ENCODE measurements around the gene COCH. TPM values are rescaled to one million over a fixed set of nuclear protein-coding genes. Genes with fewer than 3 reads are reported as not detected.

Gene COCH
- total and polyA plus RNA-seq, 10 of the 15 experiments (the other 5 are each of a cell fraction or from before 2014, with no cell fraction given) = 1.8 to 8.3 (median 5.1) TPM

GRCh38 chr14:30864934-30865333 is 9.4 kb upstream of the COCH start (continued):
- TF ChIP-seq DPF2 (IDR thresholded peaks at IDR 0.05) = no peak
- TF ChIP-seq CUX1 (IDR thresholded peaks at IDR 0.05; ENCODE audit: insufficient replicate concordance, low read depth, low read length) = no peak
- TF ChIP-seq HDAC6 (IDR thresholded peaks at IDR 0.05; ENCODE audit: unreplicated experiment) = no peak
- TF ChIP-seq IKZF1 (conservative IDR thresholded peaks at IDR 0.05) = no peak
- no peak for TF ChIP-seq RELB (IDR thresholded peaks at IDR 0.05; ENCODE audit: low read depth)

GRCh38 chr14:30868736-30869135 is 5.6 kb upstream of the COCH start:
- no peaks in the 10 kb centered on the region for H4K20me1 ChIP-seq (ENCODE audit: control insufficient read depth, insufficient read depth)
- BruUV-seq (replicated peaks) = no TSS peak

More at GRCh38 chr14:30868736-30869135, 5.6 kb upstream of the COCH start:
- Histone ChIP-seq H3K4me3 (no peak overlapping the region), H3K9me3 (replicated peaks; ENCODE audit: control insufficient read depth, insufficient read depth, low read length) (no peaks in the 10 kb centered on the region), H3K27ac (ENCODE audit: control insufficient read depth, insufficient read depth) (no peak overlapping the region), H3K27me3 (replicated peaks in 1 of 2; ENCODE audit: control insufficient read depth in 2 of 2, insufficient read depth in 2 of 2, low read length in 1 of 2) (peaks cover 0 to under 1% of the 10 kb centered on the region in 2 experiments; a peak in 1 of 4 replicates), H3K4me2 (ENCODE audit: control insufficient read depth, insufficient read depth) (no peak overlapping the region), H3K9ac (ENCODE audit: control insufficient read depth, insufficient read depth, low read length) (no peak overlapping the region), H3K4me1 (ENCODE audit: control insufficient read depth, insufficient read depth, low read length) (peaks cover 2% of the 10 kb centered on the region), H3K79me2 (ENCODE audit: control insufficient read depth, insufficient read depth, low read length) (no peaks in the 10 kb centered on the region), H3K36me3 (ENCODE audit: control insufficient read depth in 2 of 2, insufficient read depth in 2 of 2, low read length in 1 of 2) (no peaks in the 10 kb centered on the region), H2AFZ (ENCODE audit: control insufficient read depth, low read depth, low read length) (no peak overlapping the region)
- TF ChIP-seq RELA (IDR thresholded peaks at IDR 0.05; ENCODE audit: borderline replicate concordance, partially characterized antibody) (no peak), MXI1 (IDR thresholded peaks at IDR 0.05; ENCODE audit: low read depth, low read length) (no peak), HDAC2 (IDR thresholded peaks at IDR 0.05) (no peak), CBX3 (IDR thresholded peaks at IDR 0.05; ENCODE audit: borderline replicate concordance, low read depth) (no peak), PAX5 (IDR thresholded peaks at IDR 0.05; ENCODE audit: borderline replicate concordance, low read depth, low read length) (no peak)
- WGBS (ENCODE audit: insufficient coverage, insufficient replicate concordance, low lambda C conversion rate, missing lambda C conversion rate) = 95% methylated on average over 5 of the region's 5 CpGs
- ChIA-PET SMC1A (ENCODE audit: uncharacterized antibody, unreplicated experiment) (interaction anchor here (1.2 kb wide), 1 partner anchor 210 kb away, joined by 4 read pairs; no protein-coding TSS in a partner anchor), RAD21 (ENCODE audit: unreplicated experiment) (no interaction called here), POLR2A (no interaction called here), CTCF (interaction anchor here (0.6 kb wide), 1 partner anchor 22 kb away, joined by 5 read pairs; no protein-coding TSS in a partner anchor)
- DNase-seq (ENCODE audit: low read depth, low spot score) = no peak
- intact Hi-C loops (cut with micrococcal nuclease; ENCODE audit: unreplicated experiment) (no loop called here), in situ Hi-C loops (cut with MboI) (no loop called here)
- no peak for FAIRE-seq
- ATAC-seq = no peak

All from GM12878 (cell line).